ENCODE results near the gene PLAC1. TPM values are rescaled to one million over a fixed set of nuclear protein-coding genes. Genes with fewer than 3 reads are reported as not detected.

PLAC1 gene
- total RNA-seq, 2 donors from 2014 or later = not detected

DNA sequence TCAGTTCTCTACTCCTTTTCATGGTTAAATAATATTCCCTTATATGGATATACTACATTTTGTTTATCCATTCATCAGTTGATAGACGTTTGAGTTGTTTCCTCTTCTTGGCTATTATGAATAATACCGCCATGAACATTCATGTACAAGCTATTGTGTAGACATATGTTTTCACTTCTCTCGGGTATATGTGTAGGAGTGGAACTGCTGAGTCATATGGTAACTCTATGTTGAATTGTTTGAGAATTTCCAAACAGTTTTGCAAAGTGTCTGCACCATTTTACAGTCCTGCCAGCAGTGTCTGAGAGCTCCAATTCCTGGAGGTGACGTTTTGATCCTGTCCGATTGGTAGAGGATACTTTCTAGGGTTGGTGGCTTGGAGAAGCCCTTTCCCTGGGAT is 23.6 kb downstream of the PLAC1 start:
- no peak for ATAC-seq
- intact Hi-C loops (cut with DNase I, micrococcal nuclease) = no loop called here
- DNase-seq = no peak

DNA sequence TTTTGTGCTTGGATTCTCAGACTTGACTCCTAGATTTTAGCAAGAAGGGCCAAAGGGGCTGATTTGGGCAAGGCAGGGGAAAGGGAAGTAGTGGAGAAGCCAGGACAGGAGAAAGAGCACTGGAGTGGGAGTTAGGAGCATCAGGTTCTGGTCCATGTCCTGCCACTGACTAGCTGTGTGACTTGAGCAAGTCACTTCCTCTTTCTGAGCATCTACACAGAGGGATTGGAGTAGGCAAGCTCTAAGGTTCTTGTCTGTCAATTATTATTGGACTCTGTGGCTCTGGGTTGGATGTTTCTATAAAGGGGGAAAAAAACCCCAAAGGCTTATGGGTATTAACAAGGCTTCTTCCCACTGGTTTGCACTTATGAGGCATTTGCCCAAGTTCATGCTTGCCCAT is 24.4 kb downstream of the PLAC1 start:
- ATAC-seq = no peak
- no peak for DNase-seq
- intact Hi-C loops (cut with DNase I, micrococcal nuclease) = no loop called here

DNA sequence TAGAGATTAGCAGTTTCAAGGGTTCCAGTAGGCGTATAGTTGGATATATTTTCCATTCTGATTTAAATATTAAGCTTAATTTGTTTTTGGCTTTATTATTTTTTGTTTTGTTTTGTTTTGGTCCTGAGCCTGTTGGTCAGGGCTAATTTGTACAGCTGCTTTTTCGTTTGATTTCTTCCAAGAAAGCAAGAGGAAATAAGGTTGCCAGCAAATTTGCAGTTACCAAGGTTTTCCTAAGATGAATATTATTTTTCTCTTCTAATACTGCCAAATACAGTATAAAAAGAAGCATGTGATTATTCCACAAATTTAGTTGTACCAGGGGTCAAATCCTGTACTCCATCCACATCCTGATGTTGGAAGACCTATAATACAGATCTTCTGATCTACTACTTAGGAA is 24.9 kb downstream of the PLAC1 start:
- DNase-seq (no peak), ATAC-seq (no peak)
- intact Hi-C loops (cut with DNase I, micrococcal nuclease) = no loop called here

DNA sequence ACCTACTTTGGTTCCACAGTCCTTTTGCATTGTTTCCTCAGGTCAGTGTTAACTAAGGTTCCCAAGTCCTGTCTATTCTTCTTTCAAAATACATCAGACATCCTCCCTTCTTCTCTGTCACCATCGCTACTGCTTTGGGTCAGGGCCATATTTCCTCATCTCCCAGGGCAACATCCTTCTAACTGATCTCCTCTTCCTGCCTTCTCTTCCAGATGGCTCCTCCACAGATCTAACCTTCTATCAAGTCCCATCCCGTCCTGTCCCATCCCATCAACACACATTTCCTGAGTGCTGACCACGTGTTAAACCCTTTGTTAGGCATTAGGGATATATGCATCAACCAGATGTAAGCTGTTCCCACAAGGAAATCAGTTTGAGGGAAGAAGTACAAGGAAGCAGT is 25.9 kb downstream of the PLAC1 start:
- intact Hi-C loops (cut with DNase I, micrococcal nuclease) = no loop called here
- ATAC-seq (no peak), DNase-seq (no peak)

DNA sequence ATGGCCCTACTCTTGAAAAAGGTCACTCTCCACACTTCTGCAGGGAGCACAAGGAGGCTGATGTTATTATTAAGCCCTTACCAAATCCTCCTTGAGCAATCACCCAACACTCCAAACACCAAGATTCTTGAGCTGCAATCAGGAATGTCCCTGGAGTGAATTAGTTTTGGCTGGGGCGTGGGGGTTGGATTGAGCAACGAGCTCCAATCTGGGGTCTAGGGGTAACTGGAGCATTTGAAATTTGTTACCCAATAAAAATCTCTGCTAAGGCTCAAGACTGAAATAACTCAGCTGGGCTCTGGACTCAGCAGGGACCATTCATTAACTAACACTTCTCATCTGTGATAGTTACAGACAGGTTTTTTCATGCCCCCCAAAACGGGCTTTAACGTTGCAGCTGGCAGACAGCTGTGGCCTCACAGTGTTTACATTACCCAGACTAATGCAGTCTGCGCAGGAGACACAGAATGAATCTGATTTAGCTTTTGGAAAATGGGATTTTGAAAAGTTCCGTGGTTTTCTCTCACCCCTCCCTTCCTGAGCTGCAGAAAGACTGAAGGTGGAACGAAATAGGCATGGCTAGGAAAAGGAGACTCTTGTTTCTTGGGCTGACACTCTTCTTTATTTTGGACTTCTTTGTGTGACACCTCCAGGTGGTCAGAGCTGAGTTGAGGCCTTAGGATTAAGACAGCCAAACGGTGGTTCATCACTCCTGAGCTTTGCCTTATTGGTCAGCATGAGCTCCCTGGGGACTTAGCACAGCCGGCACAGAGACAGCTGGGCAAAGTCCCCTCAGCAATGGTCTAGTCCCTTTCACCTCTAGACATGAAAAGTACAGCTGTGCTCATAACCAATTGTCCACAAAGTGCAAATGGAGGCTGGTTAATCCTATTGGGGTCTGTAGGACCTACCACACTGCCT is 26.6 kb downstream of the PLAC1 start:
- DNase-seq (no peak), ATAC-seq (no peak)
- intact Hi-C loops (cut with DNase I, micrococcal nuclease) = no loop called here

DNA sequence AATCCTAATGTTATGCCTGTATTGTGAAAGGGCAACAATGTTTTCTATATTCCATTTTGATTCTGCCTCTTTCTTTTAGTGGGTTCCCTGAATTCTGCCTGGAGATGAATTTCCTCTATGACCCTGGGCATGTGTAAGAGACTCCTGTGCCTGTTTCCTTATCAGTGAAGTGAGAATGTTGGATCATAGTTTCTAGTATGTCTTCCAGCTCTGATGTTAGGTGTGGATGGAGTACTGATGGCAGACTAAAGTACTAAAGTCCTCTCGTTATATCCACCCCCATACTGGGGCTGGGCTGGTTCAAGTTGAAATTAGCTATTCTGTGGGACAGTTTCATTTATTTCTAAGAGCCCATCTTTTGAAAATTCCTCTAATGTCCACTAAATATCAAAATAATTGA is 29.6 kb downstream of the PLAC1 start:
- no peak for ATAC-seq
- no peak for DNase-seq
- intact Hi-C loops (cut with DNase I, micrococcal nuclease) = no loop called here

DNA sequence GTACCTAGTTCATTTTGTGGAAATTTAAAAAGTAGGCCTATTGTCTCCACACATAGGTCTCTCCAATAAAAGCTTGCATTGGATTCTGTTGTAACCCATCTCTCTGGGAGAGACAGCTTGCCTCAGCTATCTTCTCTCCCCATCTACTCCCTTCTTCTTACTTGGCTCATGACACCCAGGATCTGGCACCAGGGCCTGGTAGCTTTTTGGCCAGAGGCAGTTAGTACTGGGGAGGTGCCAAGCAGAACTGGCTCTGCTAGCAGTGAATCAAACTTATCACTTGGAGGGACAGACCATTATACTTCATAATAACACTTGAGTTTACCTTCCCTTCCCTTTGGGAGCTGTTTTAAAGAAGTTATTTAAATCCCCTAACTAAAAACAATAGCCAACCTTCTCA is 31.8 kb downstream of the PLAC1 start:
- DNase-seq (no peak), ATAC-seq (no peak)
- intact Hi-C loops (cut with DNase I, micrococcal nuclease) = no loop called here

DNA sequence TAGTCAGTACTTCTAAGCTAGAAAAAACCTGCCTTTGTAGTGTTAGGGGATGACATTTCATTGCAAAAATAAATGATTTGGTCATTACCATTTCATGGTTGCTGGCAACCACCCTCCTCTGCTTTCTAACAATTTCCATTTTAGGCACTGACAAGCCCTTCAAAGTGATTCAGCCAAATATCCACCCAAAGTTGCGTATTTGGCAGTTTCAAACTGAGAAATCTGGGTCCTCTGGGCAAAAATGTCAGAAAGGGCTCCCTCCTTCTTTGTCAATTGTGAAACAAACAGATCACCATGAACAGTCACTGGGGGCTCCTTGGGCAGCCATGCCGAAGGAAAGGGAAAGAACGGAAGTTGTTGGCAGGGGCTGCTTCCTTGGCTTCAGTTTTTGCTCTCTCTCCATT is 33.0 kb downstream of the PLAC1 start:
- intact Hi-C loops (cut with DNase I, micrococcal nuclease) = no loop called here
- ATAC-seq (no peak), DNase-seq (no peak)

DNA sequence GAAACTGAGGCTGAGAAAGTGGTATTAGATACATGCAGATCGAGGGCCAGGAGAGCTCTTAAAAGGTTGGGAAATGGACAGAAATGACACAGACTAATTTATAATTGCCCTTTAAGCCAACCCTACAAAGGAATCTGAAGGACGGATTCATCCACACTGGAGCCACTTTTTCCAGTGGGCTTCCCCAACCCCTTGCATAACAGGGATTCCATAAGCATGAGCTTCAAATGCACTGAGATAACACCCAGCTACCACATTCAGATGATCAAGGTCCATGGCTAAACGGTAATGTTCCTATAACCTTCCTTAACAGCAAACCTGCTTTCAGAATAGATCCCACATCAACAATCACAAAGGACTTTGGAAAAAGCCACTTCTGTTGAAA is 34.2 kb downstream of the PLAC1 start:
- DNase-seq (no peak), ATAC-seq (no peak)
- intact Hi-C loops (cut with DNase I, micrococcal nuclease) = no loop called here

DNA sequence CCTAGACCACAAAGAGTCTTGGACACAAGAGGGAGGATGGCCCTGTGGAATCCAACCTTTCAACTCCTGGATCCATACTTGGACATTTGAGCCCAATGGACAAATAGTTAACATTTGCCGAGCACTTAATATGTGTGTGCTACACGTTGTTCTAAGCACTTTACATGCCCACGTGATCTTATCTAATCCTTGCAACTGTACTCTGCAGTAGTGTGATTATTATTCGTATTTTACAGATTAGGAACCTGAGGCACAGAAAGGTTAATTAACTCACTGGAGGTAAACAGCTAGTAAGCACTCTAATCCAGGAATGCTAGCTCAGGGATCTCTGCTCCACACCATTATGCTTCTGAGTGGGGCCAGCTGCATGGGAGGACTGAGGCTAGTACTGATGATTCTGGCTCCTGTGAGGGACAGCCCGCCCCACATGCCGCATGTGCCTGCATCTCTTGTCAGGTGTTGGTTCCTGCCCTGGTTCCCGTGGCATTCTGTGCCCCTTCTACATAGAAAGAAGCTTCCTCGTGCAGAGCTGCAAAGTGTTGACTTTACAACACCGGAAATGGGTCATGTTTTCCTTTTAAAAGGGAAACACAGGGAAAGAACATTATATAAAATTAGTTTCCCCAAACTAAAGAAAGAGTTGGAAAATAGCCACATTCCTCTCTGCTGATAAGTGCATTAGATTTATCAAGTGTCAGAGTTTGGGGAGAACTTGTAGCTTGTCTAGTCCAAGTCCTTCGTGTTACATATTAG is 34.8 kb downstream of the PLAC1 start:
- no peak for ATAC-seq
- DNase-seq = no peak
- intact Hi-C loops (cut with DNase I, micrococcal nuclease) = no loop called here

DNA sequence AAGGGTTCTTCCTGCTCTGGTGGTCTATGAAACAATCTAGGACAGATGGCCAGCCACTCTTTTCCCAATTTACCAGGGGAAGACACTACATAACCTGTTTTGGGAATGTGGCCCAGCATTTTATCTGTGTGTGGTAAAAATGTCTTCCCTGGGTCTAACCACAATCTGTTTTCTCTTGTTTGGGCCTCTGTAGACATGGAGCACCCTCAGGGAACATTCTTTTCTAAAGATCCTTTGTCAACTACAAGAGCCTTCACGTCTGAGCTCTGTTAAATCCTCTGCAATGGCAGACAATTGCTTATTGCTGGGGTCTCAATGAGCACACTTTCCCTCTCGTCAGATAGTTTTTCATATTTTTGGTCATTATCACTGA is 35.5 kb downstream of the PLAC1 start:
- ATAC-seq = no peak

DNA sequence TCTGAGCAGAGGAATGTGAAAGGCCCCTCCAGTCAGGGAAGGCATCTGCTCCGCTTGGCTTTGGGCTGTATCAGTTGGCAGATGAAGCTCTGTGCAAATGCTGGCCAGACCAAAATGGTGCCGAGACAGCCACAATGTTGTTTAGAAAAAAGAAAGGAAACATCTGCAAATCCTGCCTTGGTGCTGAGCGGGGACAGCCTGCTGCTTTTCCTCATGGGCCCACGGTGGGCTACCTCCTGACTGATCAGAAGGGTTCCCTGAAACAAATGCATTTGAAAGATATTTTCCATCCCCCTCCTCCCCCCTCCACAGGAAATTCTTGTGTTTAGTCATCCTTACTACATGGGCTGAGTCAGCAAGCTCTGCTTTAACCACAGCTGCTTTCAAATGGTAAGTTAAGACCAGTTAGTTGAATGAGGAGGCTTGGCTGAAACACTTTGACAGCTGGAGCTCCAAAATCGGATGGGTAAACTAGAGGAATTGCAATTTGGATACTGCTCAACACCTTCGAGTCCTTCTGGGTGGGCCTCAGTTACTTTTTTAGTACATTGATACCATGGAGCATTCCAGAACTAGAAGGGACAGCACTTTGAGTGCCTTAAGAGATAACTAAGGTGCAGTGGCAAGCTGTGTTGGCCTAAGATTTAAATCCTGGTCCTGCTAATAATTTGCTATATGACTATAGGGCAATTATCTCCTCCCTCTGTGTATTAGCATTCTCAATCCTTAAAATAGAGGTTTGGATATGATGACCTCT is 36.0 kb downstream of the PLAC1 start:
- intact Hi-C loops (cut with DNase I, micrococcal nuclease) = no loop called here
- no peak for ATAC-seq
- DNase-seq = no peak

More for the DNA sequence above, 35.5 kb downstream of the PLAC1 start:
- no peak for DNase-seq
- intact Hi-C loops (cut with DNase I, micrococcal nuclease) = no loop called here

DNA sequence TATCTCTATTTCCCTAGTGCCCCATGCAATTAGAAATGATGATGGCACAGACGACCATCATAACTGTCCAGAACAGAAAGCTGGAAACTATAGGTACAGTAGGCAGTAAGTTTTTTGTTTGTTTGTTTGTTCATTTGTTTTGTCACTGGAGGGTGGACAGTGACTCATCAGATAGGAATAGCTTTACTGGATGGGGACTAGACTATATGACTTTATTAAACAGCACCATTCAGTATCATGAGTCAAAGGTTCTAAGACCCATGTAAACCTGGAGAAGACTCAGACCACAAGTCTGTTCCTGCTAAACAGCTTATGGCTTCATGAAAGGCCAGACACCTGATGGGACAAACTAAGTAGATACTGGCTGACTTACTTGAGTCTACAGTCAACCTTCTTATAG is 38.4 kb downstream of the PLAC1 start:
- DNase-seq (no peak), ATAC-seq (no peak)
- intact Hi-C loops (cut with DNase I, micrococcal nuclease) = no loop called here

DNA sequence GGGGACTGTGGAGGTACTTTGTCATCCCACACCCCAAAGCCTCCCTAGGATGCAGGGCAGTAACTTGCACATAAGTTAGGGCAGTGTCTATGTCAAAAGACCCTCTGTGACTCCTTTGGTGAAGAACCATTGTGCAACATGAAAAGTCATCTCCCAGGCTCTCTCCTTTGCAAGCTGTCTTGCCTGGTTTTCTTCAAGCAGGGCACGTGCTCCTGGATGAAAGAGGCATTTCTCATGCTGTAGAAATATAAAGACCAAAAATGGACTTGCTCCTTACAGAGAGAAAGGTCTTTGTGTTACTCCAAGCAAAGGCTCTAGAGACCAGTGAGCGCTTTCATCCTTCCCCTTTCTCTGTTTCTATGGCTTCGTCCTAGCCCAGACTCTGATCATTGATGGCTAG is 44.9 kb downstream of the PLAC1 start:
- intact Hi-C loops (cut with DNase I, micrococcal nuclease) = no loop called here
- DNase-seq (no peak), ATAC-seq (no peak)

DNA sequence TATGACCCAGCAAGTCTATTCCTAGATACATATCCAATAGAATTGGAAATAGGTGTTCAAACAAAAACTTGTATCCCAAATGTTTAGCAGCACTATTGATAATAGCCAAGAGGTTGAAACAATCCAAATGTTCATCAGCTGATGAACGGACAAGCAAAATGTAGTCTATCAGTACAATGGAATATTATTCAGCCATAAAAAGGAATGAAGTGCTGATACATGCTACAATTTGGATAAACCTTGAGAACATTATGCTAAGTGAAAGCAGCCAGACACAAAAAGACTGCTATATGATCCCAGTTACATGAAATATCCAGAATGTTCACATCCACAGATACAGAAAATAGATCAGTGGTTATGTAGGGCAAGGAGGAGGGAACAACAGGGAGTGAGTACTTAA is 50.1 kb downstream of the PLAC1 start:
- DNase-seq (no peak), ATAC-seq (no peak)
- intact Hi-C loops (cut with DNase I, micrococcal nuclease) = no loop called here

DNA sequence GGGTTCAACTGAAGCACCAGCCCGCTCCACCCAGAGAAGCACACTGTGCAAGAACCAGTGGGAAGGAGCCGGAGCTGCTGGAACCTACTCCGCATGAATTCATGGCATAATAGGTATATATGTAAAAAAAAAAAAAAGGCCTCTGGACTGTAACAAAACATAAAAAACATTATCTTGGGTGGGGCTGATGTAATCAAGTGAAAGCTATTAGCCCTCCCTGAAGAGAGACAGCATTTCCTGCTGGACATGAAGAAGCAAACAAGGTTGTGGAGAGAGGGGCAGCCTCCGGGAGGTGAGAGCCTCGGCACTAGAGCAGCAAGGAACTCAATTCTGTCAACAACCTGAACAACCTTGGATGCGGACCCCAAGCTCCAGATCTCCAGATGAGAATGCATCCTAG is 50.7 kb downstream of the PLAC1 start:
- intact Hi-C loops (cut with DNase I, micrococcal nuclease) = no loop called here
- no peak for ATAC-seq
- DNase-seq = no peak

DNA sequence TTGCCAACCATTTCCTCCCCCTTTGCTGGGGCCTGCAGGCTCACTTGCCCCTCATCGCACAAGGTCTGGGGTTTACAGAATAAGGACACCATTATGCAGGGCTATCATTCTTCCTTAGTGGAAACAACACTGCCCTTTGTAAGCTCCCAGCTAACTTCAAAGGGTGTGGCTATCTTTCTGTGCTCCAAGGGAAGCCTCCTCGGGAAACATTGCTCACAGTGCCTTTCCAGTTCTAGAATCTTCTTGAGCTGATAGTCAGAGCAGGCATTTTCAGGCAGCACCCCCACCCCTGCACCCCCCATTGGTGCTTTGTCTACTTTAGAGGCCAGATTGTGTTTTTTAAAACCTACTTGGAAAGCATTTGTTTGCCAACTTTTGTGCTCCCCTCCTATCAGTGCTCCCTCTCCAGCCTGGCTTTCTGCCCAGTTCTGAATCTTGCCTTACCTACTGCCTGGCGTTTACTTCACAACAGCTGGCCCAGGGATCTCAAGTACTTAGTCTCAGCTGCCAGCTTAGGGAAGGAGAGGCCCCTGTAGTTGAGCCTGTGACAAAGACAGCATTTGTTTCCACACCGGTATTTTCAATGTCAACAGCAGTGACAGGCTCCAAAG is 53.5 kb downstream of the PLAC1 start:
- intact Hi-C loops (cut with DNase I, micrococcal nuclease) = no loop called here
- no peak for ATAC-seq

DNA sequence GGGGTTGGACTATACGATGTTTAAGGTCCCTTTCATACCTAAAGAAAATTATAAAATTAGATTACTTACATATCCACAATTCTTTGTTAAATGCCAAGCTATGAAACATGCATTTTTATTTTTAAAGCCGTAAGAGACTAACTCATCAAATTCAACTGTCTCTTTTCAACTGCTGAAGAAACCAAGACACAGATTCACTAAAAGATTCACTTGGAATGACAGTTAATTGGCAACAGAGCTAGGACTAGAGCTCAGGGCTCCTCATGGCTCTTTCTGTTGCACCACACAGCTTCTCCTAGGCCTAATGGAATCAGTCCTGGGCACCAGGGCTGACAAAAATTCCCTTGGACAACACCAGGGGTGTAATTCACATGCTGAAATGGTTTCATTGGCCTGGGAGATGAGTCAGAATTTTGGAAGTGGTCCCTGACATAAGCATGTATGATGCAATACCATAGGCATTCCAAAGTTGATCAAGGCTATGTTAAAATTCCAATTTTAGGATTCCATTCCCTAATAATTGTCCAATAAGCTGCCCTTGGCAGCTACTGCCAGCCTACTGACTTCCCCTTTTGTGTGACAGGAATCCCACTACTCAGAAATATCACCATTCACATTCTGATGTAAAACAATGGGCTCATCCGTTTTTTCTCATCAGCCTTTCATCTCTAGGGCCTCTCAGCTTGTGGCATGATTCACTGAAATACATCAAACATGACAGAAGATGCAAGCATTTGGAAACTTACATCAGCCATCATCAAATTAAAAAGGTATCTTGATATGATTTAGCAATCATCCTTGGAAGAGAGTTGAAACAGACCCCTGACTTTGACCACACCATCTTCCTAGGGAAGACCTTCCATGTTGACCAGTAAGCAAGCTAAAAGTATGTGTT is 54.2 kb downstream of the PLAC1 start:
- no peak for DNase-seq
- intact Hi-C loops (cut with DNase I, micrococcal nuclease) = no loop called here
- ATAC-seq = no peak

More for the DNA sequence above, 53.5 kb downstream of the PLAC1 start:
- no peak for DNase-seq
